Epithelial cell of prostate (primary cell): ENCODE results near the gene ZNF324.
"Not testable (repeated sequence)": the region's sequence is repeated elsewhere in the genome, so short reads cannot be mapped to it uniquely, and the experiment has no call there.

Experiments
- DNase-seq: peaks from one replicate; pipeline ENCODE4 v3.0.0-alpha.2; 2011; ENCODE audit warnings: low read depth, low spot score
- H3K27ac ChIP-seq: fragments of 450-650 bp; 2 replicates; pipeline ENCODE4 v1.5.1; 2017; ENCODE audit warnings: mild to moderate bottlenecking

The ZNF324 gene

DNA sequence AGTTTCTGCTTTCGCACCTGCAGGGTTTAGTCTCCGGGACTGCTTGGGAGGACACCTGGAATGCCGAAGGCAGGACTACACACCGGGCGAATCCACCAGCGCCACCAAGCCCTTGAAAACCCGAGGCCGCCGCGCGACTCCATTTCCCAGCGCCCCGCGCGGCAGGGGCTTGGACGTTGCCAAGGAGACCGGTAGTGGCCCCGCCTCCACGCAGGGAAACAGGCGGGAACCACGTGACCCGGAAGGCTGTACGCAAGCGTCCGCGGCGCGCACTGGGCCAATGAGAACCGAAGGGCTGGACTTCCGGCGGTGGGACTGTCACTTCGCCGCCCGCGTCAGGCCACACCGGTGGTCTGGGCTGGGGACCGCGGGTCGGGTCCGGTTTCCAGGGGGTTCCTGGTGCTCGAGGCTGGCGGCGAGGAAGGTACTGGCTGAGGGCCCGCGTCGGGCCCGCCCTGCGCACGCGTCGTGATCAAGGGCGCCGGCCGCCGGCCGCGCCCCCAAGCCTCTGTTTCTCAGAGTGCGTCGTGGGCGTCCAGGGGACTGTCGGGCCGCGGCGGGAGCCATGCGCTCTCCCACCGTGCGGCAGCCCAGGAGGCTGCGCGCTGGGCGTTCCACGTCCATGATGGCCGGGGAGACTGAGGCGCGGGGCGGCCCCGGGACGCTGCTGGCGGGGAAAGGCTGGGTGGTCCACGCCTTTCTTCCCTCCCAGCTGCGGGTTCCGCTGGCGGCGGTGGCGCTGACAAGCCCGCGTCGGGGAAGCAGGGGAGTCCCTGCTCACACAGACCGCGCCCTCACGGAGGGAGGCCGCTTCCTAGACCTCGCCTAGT, at the start of gene ZNF324:
Gene ZNF324 (plus strand): TSS at position 321 of the 830 bp plus-strand sequence. CDS start 2,106 bp downstream, outside the sequence.
- peak within 1 kb of the TSS; percentile 54 for H3K27ac ChIP-seq
- peak; percentile 60 for DNase-seq

DNA sequence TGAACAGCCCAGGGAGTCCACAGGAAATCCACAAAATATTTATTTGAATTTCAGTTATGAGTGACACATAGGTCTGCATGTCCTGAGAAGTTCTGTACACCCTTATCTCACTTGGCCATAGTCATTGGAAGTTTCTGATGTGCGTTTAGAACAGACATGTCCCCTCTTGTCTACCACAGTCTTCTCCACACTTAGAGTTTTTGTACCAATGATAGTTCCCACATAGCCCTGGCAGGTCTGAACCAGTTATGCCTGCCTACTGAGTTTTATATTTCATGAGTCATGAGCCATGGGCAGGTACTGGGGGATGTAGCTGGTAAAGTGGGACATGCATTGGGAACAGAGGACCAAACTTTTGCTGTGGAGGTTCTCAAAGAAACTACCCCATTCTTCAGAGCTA, 38.3 kb upstream of the ZNF324 start:
- DNase-seq = peak; percentile 90
- peak overlapping the region; percentile 68 for H3K27ac ChIP-seq

DNA sequence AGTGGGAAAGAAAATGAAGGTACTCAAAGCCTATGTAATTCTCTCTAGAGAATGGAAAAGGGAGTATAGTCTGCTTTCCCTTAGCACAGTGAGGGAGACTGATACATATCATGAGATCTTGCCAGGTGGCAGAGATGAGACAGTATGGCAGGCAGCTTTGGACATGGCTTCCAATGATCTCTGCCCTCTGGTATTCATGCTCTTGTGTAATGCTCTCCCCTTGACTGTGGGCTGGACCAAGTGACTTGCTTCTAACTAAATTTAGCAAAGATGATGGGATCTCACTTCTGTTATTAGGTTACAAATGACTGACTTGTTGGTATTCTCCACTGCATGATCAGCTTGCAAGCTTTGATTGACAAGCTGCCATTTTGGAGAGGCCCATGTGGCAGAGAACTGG, 37.1 kb upstream of the ZNF324 start:
- peak overlapping the region; percentile 68 for H3K27ac ChIP-seq
- no peak for DNase-seq

DNA sequence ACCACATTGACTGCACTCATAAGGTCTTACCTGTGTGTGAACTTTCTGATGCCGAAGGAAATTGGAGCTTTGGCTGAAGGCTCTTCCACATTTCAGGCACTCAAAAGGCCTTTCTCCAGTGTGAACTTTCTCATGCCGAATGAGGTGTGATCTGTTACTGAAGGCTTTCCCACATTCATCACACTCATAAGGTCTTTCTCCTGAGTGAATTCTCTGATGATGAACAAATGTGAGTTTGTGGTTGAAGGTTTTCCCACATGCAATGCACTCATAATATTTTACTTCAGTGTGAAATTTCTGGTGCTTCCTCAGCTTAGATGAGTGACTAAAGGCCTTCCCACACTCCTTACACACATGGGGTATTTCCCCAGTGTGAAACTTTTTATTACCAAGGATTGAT, 32.7 kb upstream of the ZNF324 start:
- no peak overlapping the region for H3K27ac ChIP-seq
- no peak for DNase-seq

DNA sequence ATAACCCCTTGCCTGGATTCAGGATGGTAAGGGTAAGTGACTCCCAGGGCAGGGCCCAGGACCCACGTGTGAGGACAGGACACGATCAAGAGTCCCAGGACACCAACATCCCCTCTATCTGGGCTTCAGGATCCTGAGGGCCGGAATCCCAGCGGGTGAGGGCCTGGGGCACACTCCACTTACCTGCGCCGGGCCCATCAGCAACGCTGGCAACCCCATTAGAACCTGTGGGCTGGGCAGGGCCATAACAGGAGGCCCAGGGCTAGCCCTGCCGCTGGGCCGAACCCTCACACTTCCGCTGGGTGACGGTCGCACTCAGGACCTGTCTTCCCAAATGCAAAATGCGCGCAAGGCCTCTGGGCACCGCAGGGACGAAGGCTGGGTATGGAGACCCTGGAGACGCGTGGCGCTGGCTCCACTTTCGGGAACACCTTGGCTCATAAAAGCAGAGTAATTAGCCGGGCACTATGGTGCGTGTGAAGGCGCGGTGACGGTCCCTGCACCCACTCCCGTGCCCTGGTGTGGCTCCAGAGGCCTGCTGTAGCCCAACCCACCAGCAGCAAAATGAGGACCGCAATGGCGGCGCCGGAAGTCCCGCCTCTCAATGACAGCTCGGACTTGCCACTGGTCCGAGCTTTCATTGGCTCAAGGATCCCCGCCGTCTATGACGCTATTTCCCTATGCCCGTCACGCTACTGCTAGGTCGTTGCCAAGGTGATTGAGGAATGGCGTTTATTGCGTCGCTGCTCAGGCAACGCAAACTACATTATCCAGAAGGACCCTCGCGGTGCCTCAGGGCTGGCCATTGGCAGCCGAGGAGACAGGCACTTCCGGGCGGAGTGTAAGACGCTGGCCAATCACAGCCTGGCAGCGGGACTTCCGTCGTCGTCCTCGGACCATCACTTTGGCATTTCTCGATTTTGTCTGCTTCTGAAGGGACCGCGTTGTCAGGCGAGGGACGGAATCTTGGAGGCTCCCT, 27.0 kb upstream of the ZNF324 start, which contains the start of gene ZNF132:
Gene ZNF132 (minus strand): TSS at position 578 of the 979 bp plus-strand sequence. CDS start 332 bp downstream, at position 246.
- DNase-seq = peak; percentile 97
- peak within 1 kb of the TSS; percentile 41 for H3K27ac ChIP-seq

DNA sequence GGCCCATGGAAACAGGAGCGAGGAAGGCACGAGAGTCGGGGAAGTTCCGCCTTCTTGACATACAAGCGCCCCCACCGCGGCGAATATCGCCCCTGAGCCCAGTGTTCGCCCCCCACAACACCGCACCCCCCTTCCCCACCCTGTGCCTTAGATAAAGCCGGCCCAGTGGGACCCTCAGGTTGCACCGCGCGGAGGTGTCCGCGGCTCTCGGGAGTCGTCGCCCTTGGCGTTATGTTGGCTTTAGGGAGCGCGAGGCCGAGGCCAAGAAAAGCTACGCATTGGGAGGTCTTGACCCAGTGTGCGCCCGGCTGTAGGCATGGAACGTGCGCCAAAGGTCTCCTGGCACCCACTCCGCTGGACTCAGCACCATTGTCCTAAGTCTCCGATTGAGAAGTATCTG, 26.3 kb upstream of the ZNF324 start:
- H3K27ac ChIP-seq = peak overlapping the region; percentile 41
- DNase-seq = no peak

DNA sequence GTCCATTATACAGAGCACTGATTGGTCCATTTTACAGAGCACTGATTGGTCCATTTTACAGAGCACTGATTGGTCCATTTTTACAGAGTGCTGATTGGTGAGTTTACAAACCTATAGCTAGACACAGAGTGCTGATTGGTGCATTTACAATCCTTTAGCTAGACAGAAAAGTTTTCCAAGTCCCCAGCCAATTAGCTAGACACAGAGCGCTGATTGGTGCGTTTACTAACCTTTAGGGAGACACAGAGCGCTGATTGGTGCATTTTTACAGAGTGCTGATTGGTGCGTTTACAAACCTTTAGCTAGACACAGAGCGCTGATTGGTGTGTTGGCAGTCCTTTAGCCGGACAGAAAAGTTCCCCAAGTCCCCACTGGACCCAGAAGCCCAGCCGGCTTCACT, 23.9 kb upstream of the ZNF324 start:
- not testable (repeated sequence) for DNase-seq, H3K27ac ChIP-seq

DNA sequence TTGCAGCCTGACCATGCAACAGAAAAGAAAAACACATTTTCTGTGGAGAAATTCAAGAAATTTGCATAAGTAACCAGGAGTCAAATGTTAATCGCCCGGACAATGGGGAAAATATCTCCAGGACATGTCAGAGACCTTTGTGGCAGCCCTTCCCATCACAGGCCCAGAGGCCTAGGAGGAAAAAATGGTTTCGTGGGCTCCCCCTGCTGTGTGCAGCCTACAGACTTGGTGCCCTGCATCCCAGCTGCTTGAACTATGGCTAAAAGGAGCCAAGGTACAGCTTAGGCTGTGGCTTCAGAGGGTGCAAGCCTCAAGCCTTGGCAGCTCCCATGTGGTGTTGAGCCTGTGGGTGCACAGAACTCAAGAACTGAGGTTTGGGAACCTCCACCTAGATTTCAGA, 18.0 kb upstream of the ZNF324 start:
- not testable (repeated sequence) for DNase-seq, H3K27ac ChIP-seq

DNA sequence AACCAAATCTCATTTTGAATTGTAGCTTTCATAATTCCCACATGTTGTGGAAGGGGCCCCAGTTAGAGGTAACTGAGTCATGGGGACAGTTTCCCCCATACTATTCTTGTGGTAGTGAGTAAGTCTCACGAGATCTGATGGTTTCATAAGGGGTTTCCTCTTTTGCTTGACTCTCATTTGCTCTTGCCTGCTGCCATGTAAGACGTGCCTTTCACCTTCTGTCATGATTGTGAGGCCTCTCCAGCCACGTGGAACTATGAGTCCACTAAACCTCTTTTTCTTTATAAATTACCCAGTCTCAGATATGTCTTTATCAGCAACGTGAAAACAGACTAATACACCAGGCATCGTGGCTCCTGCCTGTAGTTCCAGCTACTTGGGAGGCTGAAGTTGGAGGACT, 16.9 kb upstream of the ZNF324 start:
- H3K27ac ChIP-seq, DNase-seq: not testable (repeated sequence)

DNA sequence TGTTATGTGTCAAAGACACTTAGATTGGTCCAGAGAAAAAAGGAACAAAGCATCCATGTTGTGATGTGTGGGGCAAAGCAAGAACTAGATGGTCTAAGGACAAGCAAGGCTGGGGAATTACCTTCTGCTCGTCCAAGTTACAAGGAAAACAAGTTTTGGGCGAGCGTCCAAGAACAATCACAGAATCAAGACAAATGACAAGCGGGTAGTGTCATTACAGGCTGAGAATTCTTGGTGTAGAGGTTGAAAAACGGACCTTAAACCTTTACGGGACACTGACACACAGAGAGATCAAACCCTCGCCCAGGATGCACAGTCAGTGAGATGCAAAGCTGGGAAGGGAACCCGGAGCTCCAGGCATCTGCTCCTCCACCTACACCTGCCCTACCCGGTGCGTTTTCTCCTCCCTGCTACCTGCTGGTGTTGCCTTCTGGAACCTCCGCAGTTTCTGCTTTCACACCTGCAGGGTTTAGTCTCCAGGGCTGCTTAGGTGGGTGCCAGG, 16.0 kb upstream of the ZNF324 start:
- no peak for DNase-seq
- H3K27ac ChIP-seq = no peak overlapping the region

DNA sequence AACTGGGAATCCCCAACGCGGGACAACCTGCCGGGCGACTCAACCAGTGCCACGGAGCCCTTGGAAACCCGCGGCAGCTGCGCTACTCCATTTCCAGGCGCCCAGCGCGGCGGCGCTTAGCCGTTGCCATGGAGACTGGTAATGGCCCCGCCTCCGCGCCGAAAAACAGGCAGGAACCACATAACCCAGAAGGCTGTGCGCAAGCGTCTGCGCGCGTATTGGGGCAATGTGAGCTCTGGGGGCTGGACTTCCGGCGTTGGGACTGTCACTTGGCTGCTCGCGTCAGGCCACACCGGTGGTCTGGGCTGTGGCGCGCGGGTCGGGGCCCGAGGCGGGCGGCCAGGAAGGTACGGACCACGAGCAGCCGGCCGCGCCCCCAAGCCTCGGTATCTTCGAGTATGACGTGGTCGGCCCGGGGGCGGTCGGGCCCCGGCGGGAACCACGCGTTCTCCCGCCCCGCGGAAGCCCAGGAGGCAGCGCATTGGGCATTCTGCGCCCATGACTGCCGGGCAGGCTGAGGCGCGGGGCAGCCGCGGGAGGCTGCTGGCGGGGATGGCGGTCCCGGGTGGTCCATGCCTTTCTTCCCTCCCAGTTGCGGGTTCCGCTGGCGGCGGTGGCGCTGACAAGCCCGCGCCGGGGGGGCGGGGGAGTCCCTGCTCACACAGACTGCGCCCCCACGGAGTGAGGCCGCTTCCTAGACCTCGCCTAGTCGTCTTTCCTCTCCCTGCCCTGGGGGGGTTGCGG, 15.3 kb upstream of the ZNF324 start, which contains the start of gene ZNF324B:
Gene ZNF324B (plus strand): TSS at position 265 of the 744 bp plus-strand sequence. CDS start 2,080 bp downstream, outside the sequence.
- peak; percentile 72 for DNase-seq
- no peak within 1 kb of the TSS for H3K27ac ChIP-seq

DNA sequence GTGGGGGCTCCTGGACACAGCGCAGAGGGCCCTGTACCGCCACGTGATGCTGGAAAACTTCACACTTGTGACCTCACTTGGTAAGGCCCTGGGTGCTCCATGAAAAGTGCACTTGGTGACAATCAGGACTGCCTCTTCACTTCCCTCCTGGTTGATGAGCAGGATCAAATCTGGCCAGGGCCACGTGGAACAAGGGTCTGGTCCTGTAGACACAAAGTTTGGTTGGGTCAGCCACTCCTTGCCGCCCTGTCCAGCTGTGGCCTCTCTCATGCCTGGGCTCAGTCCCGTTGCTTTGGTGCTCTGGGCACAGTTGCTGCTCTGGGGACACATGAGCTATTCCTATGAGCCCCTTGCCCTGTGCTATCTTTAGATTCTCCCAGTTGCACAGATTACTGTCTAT, 13.1 kb upstream of the ZNF324 start:
- DNase-seq = no peak
- H3K27ac ChIP-seq = no peak overlapping the region

DNA sequence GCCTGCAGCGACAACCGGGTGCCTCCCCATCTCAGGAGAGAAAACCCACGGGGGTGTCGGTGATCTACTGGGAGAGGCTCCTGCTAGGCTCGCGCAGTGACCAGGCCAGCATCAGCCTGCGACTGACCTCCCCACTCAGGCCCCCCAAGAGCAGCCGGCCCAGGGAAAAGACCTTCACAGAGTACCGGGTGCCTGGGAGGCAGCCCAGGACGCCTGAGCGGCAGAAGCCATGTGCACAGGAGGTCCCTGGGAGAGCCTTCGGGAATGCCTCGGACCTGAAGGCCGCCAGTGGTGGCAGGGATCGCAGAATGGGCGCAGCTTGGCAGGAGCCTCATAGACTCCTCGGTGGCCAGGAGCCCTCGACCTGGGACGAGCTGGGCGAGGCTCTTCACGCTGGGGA, 11.6 kb upstream of the ZNF324 start:
- H3K27ac ChIP-seq = no peak overlapping the region
- DNase-seq = no peak

DNA sequence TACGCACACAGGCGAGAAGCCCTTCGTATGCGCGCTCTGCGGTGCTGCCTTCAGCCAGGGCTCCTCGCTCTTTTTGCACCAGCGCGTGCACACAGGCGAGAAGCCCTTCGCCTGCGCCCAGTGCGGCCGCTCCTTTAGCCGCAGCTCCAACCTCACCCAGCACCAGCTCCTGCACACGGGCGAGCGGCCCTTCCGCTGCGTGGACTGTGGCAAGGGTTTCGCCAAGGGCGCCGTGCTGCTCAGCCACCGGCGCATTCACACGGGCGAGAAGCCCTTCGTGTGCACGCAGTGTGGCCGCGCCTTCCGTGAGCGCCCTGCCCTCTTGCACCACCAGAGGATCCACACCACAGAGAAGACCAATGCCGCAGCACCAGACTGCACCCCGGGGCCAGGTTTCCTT, 10.8 kb upstream of the ZNF324 start:
- no peak overlapping the region for H3K27ac ChIP-seq
- DNase-seq = no peak

DNA sequence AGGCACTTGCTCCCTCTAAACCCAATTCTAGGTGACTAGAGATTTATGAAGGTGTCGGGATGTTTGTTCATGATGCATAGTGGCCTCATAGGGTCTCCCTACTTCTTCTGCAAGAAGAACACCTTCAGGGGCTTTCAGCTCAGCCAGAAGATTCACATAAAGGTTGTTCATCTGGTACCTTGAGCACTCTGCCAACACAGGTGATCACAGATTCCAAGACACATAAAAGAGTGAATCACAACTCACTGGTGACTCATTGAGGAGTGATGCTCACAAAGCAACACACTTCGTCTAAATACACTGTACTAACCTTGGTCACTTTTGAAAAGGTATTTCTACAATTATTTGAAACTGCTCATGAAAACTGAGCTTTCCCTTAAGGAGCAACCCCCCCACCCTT, 6.8 kb upstream of the ZNF324 start:
- no peak for DNase-seq
- no peak overlapping the region for H3K27ac ChIP-seq

DNA sequence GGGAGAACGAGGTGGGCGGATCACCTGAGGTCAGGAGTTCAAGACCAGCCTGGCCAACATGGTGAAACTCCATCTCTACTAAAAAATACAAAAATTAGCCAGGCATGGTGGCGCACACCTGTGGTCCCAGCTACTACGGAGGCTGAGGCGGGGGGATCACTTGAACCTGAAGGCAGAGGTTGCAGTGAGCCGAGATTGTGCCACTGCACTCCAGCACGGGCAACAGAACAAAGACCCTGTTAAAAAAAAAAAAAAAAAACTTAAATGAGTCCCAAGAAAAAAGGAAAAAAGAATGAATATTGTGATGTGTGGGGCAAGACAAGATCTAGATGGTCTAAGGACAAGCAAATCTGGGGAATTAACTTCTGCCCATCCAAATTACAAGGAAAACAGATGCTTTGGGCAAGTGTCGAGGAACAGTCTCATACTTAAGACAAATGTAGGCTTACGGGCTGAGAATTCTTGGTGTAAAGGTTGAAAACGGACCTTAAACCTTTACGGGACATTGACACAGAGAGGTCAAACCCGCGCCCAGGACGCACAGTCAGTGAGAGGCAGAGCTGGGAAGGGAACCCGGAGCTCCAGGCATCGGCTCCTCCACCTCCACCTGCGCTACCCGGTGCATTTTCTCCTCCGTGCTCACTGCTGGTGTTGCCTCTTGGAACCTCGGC, 656 bp upstream of the ZNF324 start:
- no peak overlapping the region for H3K27ac ChIP-seq
- DNase-seq = no peak

DNA sequence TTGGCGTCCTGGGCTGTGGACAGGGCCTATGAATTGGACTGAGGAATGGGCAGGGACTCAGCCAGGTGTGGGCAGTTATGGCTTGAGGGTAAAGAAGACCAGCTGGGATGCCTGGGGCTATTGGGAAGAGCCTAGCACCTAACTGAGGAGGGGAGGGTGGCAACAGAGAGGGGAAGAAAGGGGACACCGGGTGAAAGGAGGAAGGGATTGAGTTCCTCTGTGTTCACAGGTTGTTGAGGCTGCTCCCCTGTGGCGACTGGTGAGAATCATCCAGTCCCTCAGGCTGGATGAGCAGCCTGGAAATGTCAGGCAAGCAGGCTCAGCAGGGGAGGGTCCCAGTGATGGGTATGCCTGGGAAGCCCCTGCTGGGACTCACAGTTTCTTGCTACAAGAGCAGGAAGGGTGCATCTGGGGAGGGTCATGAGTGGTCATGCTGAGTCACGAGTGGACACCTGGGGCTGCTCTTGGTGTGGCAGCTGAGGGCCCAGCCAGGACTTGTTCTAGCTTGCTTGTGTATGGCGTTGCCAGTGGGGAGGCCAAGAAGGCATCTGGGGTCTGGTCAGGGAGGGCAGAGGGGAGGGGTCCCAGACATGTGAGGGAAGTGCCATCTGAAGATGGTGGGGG, 1.4 kb downstream of the ZNF324 start:
- H3K27ac ChIP-seq = peak overlapping the region; percentile 27
- no peak for DNase-seq

DNA sequence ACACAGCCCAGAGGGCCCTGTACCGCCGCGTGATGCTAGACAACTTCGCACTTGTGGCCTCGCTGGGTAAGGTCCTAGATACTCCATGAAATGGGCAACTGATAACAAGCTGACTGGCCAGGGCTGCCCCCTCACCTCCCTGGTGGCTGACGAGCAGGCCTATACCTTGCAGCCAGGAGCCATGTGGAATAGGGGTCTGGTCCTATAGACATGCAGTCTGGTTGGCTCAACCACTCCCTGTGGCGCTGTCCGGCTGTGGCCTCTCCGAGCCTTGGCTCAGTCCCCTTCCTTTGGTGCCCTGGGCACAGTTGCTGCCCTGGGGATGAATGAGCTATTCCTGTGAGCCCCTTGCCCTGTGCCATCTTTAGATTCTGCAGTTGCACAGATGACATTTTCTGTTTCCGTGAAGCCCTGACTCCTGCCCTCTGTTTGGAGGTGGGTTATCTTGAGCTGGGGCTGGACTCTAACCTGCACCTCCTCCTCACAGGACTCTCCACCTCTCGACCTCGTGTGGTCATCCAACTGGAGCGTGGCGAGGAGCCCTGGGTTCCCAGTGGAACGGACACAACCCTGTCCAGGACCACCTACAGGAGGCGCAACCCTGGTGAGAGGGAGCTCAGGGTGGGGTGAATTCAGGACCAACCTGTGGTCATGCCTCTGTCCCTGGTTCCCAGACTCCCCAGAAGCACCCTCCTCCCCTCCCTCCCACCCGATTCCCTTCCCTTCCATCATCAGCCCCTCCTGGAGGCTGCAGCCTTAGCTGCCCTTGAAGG, 2.5 kb downstream of the ZNF324 start:
- DNase-seq = no peak

More for the DNA sequence above, 2.5 kb downstream of the ZNF324 start:
- no peak overlapping the region for H3K27ac ChIP-seq
